Neural cell (in vitro differentiated cells): Measurements from ENCODE around the gene APOL4. TPM values are rescaled to one million over a fixed set of nuclear protein-coding genes. Genes with fewer than 3 reads are reported as not detected.

Experiments
- H2AFZ ChIP-seq: fragments of 200-600, 300-800 bp; sonication (generic), shearing (Covaris generic); 2 replicates; pipeline ENCODE4 v1.6.0; 2014; ENCODE audit warnings: low read depth, mild to moderate bottlenecking, antibody characterized with exemption, low read length, moderate library complexity
- H3F3A ChIP-seq: fragments of 200-600 bp; shearing (Covaris generic); 2 replicates; pipeline ENCODE4 v1.6.1; 2016; ENCODE audit warnings: mild to moderate bottlenecking, moderate library complexity, mixed read lengths, antibody characterized with exemption, low read length; ENCODE audit not compliant: insufficient read depth, poor library complexity, severe bottlenecking
- H3K27ac ChIP-seq: fragments of 200-600, 300-800 bp; sonication (generic), shearing (Covaris generic); 2 replicates; pipeline ENCODE4 v1.5.1; 2014; ENCODE audit warnings: mild to moderate bottlenecking, low read length, moderate library complexity
- H3K27me3 ChIP-seq: fragments of 300-800, 200-600 bp; sonication (generic), shearing (Covaris generic); 2 replicates; pipeline ENCODE4 v1.6.0; 2014; ENCODE audit warnings: mild to moderate bottlenecking, low read depth, low read length, moderate library complexity; ENCODE audit not compliant: insufficient read depth
- H3K36me3 ChIP-seq: fragments of 300-800, 200-600 bp; sonication (generic), shearing (Covaris generic); 2 replicates; pipeline ENCODE4 v1.5.1; 2014; ENCODE audit warnings: mild to moderate bottlenecking, antibody characterized with exemption, low read length, moderate library complexity; ENCODE audit not compliant: insufficient read depth
- H3K4me2 ChIP-seq: fragments of 300-800, 200-600 bp; sonication (generic), shearing (Covaris generic); 2 replicates; pipeline ENCODE4 v1.6.0; 2014; ENCODE audit warnings: mild to moderate bottlenecking, low read length
- H3K4me3 ChIP-seq: fragments of 300-800, 200-600 bp; sonication (generic), shearing (Covaris generic); 2 replicates; pipeline ENCODE4 v1.5.1; 2014; ENCODE audit warnings: mild to moderate bottlenecking, low read length, moderate library complexity
- H3K79me2 ChIP-seq: fragments of 200-600 bp; shearing (Covaris generic); replicated peaks from 2 replicates; pipeline ENCODE4 v1.6.0; 2014; ENCODE audit warnings: mild to moderate bottlenecking, low read length, moderate library complexity; ENCODE audit not compliant: insufficient read depth
- H3K9ac ChIP-seq: fragments of 300-800, 200-600 bp; sonication (generic), shearing (Covaris generic); 2 replicates; pipeline ENCODE4 v1.6.1; 2016; ENCODE audit warnings: mild to moderate bottlenecking, low read length, mixed read lengths
- H3K9me2 ChIP-seq: fragments of 200-600 bp; shearing (Covaris generic); 2 replicates; pipeline ENCODE4 v1.6.1; 2016; ENCODE audit warnings: mild to moderate bottlenecking, low read length, mixed read lengths; ENCODE audit not compliant: insufficient read depth
- H3K9me3 ChIP-seq: fragments of 200-600, 300-800 bp; sonication (generic), shearing (Covaris generic); 2 replicates; pipeline ENCODE4 v1.6.1; 2016; ENCODE audit warnings: mild to moderate bottlenecking, mixed run types, low read length, moderate library complexity, mixed read lengths
- H4K20me1 ChIP-seq: fragments of 200-600 bp; shearing (Covaris generic); 2 replicates; pipeline ENCODE4 v1.6.1; 2016; ENCODE audit warnings: mild to moderate bottlenecking, mixed run types; ENCODE audit not compliant: insufficient read depth
- EP300 ChIP-seq: fragments of 450-650 bp; conservative IDR thresholded peaks from 2 replicates; pipeline ENCODE4 v1.6.1; 2014; ENCODE audit warnings: antibody characterized with exemption, mild to moderate bottlenecking, moderate library complexity; ENCODE audit not compliant: poor library complexity, severe bottlenecking
- EZH2 ChIP-seq: fragments of 200-600, 300-800 bp; shearing (Covaris generic), sonication (generic); IDR thresholded peaks from 2 replicates; pipeline ENCODE4 v1.6.1; 2014; ENCODE audit warnings: antibody characterized with exemption, low read length, borderline replicate concordance, mild to moderate bottlenecking; ENCODE audit not compliant: insufficient read depth, poor library complexity, severe bottlenecking
- MXI1 ChIP-seq: fragments of 450-650 bp; conservative IDR thresholded peaks from 2 replicates; pipeline ENCODE4 v1.6.1; 2014; ENCODE audit warnings: antibody characterized with exemption, mild to moderate bottlenecking; ENCODE audit not compliant: poor library complexity, severe bottlenecking
- POLR2AphosphoS5 ChIP-seq: IDR thresholded peaks from 2 replicates; pipeline ENCODE4 v1.6.1; 2012
- RAD21 ChIP-seq: fragments of 450-650 bp; conservative IDR thresholded peaks from 2 replicates; pipeline ENCODE4 v1.6.1; 2014; ENCODE audit warnings: antibody characterized with exemption, mild to moderate bottlenecking, moderate library complexity
- SMC3 ChIP-seq: fragments of 450-650 bp; conservative IDR thresholded peaks from 2 replicates; pipeline ENCODE4 v1.6.1; 2014; ENCODE audit warnings: antibody characterized with exemption, mild to moderate bottlenecking, moderate library complexity; ENCODE audit not compliant: poor library complexity
- TAF1 ChIP-seq: IDR thresholded peaks from 2 replicates; pipeline ENCODE4 v1.6.1; 2012; ENCODE audit warnings: low read depth
- polyA plus RNA-seq: library from polyadenylated mRNA; depleted of rRNA; stranded (reverse); fragments of >200 nt; gene quantifications from 2 replicates; pipeline ENCODE4 v1.2.3, GENCODE V29; 2014
- TF ChIP-seq, protein P1 (sequence below): IDR thresholded peaks from 2 replicates; pipeline ENCODE4 v1.6.1; 2012; ENCODE audit warnings: borderline replicate concordance
- TF ChIP-seq, protein P2 (sequence below): fragments of 450-650 bp; IDR thresholded peaks from 2 replicates; pipeline ENCODE4 v1.5.1; 2014; ENCODE audit warnings: antibody characterized with exemption, mild to moderate bottlenecking, moderate library complexity; ENCODE audit not compliant: poor library complexity, severe bottlenecking

The APOL4 gene
- polyA plus RNA-seq, 1 donor from 2014 or later = not detected

DNA sequence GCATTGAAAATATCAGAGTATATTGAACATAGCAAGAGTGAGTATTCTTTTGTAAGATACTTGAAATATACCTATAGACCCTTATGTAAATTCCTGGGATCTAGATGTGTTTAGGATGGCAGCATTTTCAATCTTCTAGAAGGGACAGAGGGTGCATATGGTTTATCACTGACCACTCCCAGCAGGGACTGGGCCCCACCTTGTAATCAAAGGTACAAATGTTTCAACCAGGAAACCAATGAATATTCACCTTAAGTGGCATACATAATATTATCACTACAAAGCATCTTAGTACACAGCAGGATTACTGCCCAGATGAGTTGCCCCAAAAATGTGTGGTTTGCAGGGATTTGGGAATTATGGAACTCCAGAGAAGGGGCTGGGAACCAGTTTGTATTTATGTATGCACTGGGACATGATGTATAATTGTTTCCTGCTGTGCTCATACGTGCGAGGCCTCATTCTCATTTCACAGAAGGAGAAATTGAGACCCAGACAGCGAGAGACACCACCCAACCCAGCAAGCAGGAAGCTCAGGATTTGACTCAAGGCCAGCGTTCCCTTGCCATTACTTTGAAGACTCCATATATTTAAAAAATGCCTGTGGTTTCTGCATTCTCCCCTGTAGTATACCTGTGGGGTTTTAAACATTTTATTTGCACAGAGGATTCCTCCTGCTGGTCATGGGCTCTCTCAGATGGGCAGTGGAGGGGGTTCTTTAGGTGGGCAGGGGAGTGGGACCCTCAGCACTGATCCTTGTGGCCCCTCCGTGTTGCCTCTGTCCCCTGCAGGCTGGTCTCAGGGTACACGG lies 5.2 kb downstream of the APOL4 start:
- Histone ChIP-seq H3K27me3 (no peaks in the 10 kb centered on the region), H3K79me2 (no peaks in the 10 kb centered on the region), H3K9me2 (no peaks in the 10 kb centered on the region), H3K27ac (no peak overlapping the region), H3K9me3 (no peaks in the 10 kb centered on the region), H4K20me1 (no peaks in the 10 kb centered on the region), H3K36me3 (no peaks in the 10 kb centered on the region), H3F3A (no peaks in the 10 kb centered on the region), H3K4me3 (no peak overlapping the region), H3K4me2 (no peak overlapping the region), H3K9ac (no peak overlapping the region), H2AFZ (no peak overlapping the region)
- TF ChIP-seq RAD21 (no peak), EP300 (no peak), EZH2 (no peak), POLR2AphosphoS5 (no peak), TAF1 (no peak), MXI1 (no peak), SMC3 (no peak)
- TF ChIP-seq, protein P1, sequence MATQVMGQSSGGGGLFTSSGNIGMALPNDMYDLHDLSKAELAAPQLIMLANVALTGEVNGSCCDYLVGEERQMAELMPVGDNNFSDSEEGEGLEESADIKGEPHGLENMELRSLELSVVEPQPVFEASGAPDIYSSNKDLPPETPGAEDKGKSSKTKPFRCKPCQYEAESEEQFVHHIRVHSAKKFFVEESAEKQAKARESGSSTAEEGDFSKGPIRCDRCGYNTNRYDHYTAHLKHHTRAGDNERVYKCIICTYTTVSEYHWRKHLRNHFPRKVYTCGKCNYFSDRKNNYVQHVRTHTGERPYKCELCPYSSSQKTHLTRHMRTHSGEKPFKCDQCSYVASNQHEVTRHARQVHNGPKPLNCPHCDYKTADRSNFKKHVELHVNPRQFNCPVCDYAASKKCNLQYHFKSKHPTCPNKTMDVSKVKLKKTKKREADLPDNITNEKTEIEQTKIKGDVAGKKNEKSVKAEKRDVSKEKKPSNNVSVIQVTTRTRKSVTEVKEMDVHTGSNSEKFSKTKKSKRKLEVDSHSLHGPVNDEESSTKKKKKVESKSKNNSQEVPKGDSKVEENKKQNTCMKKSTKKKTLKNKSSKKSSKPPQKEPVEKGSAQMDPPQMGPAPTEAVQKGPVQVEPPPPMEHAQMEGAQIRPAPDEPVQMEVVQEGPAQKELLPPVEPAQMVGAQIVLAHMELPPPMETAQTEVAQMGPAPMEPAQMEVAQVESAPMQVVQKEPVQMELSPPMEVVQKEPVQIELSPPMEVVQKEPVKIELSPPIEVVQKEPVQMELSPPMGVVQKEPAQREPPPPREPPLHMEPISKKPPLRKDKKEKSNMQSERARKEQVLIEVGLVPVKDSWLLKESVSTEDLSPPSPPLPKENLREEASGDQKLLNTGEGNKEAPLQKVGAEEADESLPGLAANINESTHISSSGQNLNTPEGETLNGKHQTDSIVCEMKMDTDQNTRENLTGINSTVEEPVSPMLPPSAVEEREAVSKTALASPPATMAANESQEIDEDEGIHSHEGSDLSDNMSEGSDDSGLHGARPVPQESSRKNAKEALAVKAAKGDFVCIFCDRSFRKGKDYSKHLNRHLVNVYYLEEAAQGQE = no peak
- TF ChIP-seq, protein P2, sequence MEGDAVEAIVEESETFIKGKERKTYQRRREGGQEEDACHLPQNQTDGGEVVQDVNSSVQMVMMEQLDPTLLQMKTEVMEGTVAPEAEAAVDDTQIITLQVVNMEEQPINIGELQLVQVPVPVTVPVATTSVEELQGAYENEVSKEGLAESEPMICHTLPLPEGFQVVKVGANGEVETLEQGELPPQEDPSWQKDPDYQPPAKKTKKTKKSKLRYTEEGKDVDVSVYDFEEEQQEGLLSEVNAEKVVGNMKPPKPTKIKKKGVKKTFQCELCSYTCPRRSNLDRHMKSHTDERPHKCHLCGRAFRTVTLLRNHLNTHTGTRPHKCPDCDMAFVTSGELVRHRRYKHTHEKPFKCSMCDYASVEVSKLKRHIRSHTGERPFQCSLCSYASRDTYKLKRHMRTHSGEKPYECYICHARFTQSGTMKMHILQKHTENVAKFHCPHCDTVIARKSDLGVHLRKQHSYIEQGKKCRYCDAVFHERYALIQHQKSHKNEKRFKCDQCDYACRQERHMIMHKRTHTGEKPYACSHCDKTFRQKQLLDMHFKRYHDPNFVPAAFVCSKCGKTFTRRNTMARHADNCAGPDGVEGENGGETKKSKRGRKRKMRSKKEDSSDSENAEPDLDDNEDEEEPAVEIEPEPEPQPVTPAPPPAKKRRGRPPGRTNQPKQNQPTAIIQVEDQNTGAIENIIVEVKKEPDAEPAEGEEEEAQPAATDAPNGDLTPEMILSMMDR = no peak

DNA sequence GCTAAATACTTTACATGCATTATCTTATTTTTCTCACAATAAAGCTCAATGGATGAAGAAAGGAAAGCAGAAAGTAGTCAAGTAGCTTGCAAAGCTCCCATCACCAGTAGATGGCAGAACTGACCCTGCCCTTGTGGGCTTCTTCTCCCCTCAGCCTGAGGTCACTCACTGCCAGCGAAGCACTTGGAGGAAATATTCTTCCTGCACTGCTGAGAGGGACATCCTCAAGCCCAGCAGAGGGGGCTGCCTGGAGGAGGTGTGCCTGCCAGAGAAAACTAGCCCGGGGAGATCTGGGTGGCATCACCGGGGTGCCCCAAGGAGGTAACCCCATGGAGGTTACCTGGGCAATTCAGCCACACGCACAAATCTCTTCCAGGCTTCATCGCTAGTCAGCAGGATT lies 6.6 kb downstream of the APOL4 start:
- H3K9me2 ChIP-seq = no peaks in the 10 kb centered on the region
- no peaks in the 10 kb centered on the region for H3K9me3 ChIP-seq
- H3K27me3 ChIP-seq = no peaks in the 10 kb centered on the region
- H3F3A ChIP-seq = no peaks in the 10 kb centered on the region
- H3K4me3 ChIP-seq = no peak overlapping the region
- TF ChIP-seq MXI1 (no peak), RAD21 (peak; percentile 35)
- TF ChIP-seq, protein P2 = peak; percentile 41
- no peak overlapping the region for H3K4me2 ChIP-seq
- H2AFZ ChIP-seq = no peak overlapping the region
- no peaks in the 10 kb centered on the region for H3K79me2 ChIP-seq
- no peak overlapping the region for H3K27ac ChIP-seq
- H3K36me3 ChIP-seq = no peaks in the 10 kb centered on the region
- H4K20me1 ChIP-seq = no peaks in the 10 kb centered on the region
- no peak overlapping the region for H3K9ac ChIP-seq
